Effector memory CD8-positive, alpha-beta T cell (primary cell): ENCODE measurements around the gene PALB2.
"Not testable (repeated sequence)": the region's sequence is repeated elsewhere in the genome, so short reads cannot be mapped to it uniquely, and the experiment has no call there.

ENCODE experiments used
- ATAC-seq: fragments of 150-1000 bp; cut with Tn5 transposase; replicated peaks from 2 replicates; pipeline ENCODE4 v1.10.0; 2021; ENCODE audit warnings: mild to moderate bottlenecking, moderate library complexity
- DNase-seq, 3 experiments: peaks; one replicate each; pipeline ENCODE4 v3.0.0; 2021
- H3K27ac Mint-ChIP-seq, 2 donors: one replicate each; pipeline ENCODE4 v1.8.0; 2022; ENCODE audit warnings: mild to moderate bottlenecking in 2 of 2, mixed read lengths in 2 of 2, moderate library complexity in 2 of 2
- H3K27me3 Mint-ChIP-seq, 2 donors: one replicate each; pipeline ENCODE4 v1.8.0; 2022; ENCODE audit warnings: mixed read lengths in 2 of 2
- H3K36me3 Mint-ChIP-seq: one replicate; pipeline ENCODE4 v1.8.0; 2022; ENCODE audit warnings: mild to moderate bottlenecking, moderate library complexity, mixed read lengths; ENCODE audit not compliant: insufficient read depth
- H3K4me1 Mint-ChIP-seq, 2 donors: one replicate each; pipeline ENCODE4 v1.8.0; 2022; ENCODE audit warnings: low read depth in 2 of 2, mixed read lengths in 2 of 2
- H3K4me3 Mint-ChIP-seq, 2 donors: one replicate each; pipeline ENCODE4 v1.8.0; 2022; ENCODE audit warnings: mild to moderate bottlenecking in 2 of 2, mixed read lengths in 2 of 2, moderate library complexity in 2 of 2
- H3K9me3 Mint-ChIP-seq, 2 donors: one replicate each; pipeline ENCODE4 v1.8.0; 2022; ENCODE audit warnings: mixed read lengths in 2 of 2

Gene PALB2

GRCh38 chr16:23624092-23624491 lies 17.0 kb downstream of the PALB2 start:
- Mint-ChIP-seq H3K27ac (no peak overlapping the region), H3K4me1 (no peaks in the 10 kb centered on the region), H3K4me3 (no peak overlapping the region), H3K9me3 (no peaks in the 10 kb centered on the region), H3K27me3 (no peaks in the 10 kb centered on the region), H3K36me3 (peaks cover 76% of the 10 kb centered on the region)
- no peak for DNase-seq
- ATAC-seq, result no peak

DNA sequence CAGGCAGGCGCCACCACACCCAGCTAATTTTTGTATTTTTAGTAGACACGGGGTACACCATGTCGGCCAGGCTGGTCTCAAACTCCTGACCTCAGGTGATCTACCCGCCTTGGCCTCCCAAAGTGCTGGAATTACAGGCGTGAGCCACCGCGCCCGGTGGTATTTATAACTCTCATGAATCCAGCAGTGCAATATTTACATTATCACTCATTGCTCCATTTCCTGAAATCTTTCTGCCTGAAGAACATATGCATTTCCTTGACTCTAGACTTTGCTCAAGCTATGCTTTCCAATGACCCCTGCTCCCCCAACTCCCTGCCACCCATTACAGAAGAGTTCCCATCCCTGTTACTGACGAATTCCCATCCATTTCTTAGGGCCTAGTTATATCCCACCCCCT lies 25.3 kb downstream of the PALB2 start:
- Mint-ChIP-seq H3K9me3 (no peaks in the 10 kb centered on the region), H3K4me1 (no peaks in the 10 kb centered on the region), H3K4me3 (no peak overlapping the region), H3K36me3 (peaks cover 23% of the 10 kb centered on the region), H3K27me3 (no peaks in the 10 kb centered on the region), H3K27ac (peak overlapping the region in 1 of 2 donors; percentile 30)
- ATAC-seq (no peak), DNase-seq (no peak)

DNA sequence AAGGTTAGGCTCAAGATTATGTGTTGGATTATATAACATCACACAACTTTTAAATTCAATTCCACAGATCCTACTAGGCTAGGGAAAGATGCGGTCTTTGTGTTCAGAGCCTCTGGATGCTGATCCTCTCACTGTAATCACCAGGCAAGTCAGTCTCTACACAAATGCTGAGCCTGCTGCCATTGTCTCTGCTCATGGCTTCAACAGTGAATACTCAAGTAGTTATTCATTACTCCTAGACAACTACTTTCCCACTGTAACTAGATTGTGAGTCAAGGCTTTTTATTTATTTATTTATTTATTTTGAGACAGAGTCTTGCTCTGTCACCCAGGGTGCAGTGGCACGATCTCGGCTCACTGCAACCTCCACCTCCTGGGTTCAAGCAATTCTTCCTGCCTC lies 29.2 kb downstream of the PALB2 start:
- Mint-ChIP-seq H3K27ac (no peak overlapping the region), H3K4me1 (no peaks in the 10 kb centered on the region), H3K4me3 (no peak overlapping the region), H3K27me3 (no peaks in the 10 kb centered on the region), H3K36me3 (peaks cover 10% of the 10 kb centered on the region), H3K9me3 (no peaks in the 10 kb centered on the region)
- ATAC-seq (no peak), DNase-seq (no peak)

DNA sequence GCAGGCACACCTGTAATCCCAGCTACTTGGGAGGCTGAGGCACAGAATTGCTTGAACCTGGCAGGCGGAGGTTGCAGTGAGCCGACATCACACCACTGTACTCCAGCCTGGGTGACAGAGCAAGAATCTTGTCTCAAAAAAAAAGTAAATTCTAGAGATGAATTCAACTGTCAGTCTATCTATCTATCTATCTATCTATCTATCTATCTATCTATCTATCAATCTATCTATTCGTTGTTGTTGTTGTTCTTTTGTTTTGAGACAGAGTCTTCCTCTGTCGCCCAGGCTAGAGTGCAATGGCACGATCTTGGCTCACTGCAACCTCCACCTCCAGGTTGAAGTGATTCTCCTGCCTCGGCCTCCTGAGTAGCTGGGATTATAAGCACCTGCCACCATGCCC lies 30.2 kb downstream of the PALB2 start:
- not testable (repeated sequence) for H3K36me3 Mint-ChIP-seq, H3K4me3 Mint-ChIP-seq, ATAC-seq, H3K4me1 Mint-ChIP-seq, H3K9me3 Mint-ChIP-seq, DNase-seq, H3K27me3 Mint-ChIP-seq, H3K27ac Mint-ChIP-seq

GRCh38 chr16:23609929-23610328 lies 31.2 kb downstream of the PALB2 start:
- Mint-ChIP-seq H3K4me1 (no peaks in the 10 kb centered on the region), H3K27me3 (no peaks in the 10 kb centered on the region), H3K9me3 (no peaks in the 10 kb centered on the region), H3K36me3 (peaks cover 4% of the 10 kb centered on the region), H3K4me3 (no peak overlapping the region), H3K27ac (no peak overlapping the region)
- ATAC-seq (no peak), DNase-seq (no peak)

GRCh38 chr16:23608194-23608593 lies 32.9 kb downstream of the PALB2 start:
- peaks cover 8% of the 10 kb centered on the region for H3K36me3 Mint-ChIP-seq
- H3K9me3 Mint-ChIP-seq, result no peaks in the 10 kb centered on the region
- no peak overlapping the region for H3K4me3 Mint-ChIP-seq
- no peak overlapping the region for H3K27ac Mint-ChIP-seq
- H3K27me3 Mint-ChIP-seq, result no peaks in the 10 kb centered on the region
- ATAC-seq (no peak), DNase-seq (no peak)
- H3K4me1 Mint-ChIP-seq, result no peaks in the 10 kb centered on the region

- Mint-ChIP-seq H3K9me3 (no peaks in the 10 kb centered on the region), H3K27ac (no peak overlapping the region), H3K36me3 (peaks cover 8% of the 10 kb centered on the region), H3K27me3 (no peaks in the 10 kb centered on the region), H3K4me1 (no peaks in the 10 kb centered on the region), H3K4me3 (no peak overlapping the region)
- ATAC-seq (no peak), DNase-seq (no peak)
These were observed 33.4 kb downstream of the PALB2 start for GRCh38 chr16:23607726-23608125.

GRCh38 chr16:23597003-23597756 lies 43.9 kb downstream of the PALB2 start:
- Mint-ChIP-seq H3K27ac (no peak overlapping the region), H3K36me3 (peaks cover 15% of the 10 kb centered on the region), H3K4me1 (peaks cover 5 to 24% of the 10 kb centered on the region in 2 donors), H3K27me3 (no peaks in the 10 kb centered on the region), H3K9me3 (no peaks in the 10 kb centered on the region), H3K4me3 (peak overlapping the region; percentile 40 to 83)
- DNase-seq (peak in 1 of 3 experiments; percentile 7), ATAC-seq (no peak)

DNA sequence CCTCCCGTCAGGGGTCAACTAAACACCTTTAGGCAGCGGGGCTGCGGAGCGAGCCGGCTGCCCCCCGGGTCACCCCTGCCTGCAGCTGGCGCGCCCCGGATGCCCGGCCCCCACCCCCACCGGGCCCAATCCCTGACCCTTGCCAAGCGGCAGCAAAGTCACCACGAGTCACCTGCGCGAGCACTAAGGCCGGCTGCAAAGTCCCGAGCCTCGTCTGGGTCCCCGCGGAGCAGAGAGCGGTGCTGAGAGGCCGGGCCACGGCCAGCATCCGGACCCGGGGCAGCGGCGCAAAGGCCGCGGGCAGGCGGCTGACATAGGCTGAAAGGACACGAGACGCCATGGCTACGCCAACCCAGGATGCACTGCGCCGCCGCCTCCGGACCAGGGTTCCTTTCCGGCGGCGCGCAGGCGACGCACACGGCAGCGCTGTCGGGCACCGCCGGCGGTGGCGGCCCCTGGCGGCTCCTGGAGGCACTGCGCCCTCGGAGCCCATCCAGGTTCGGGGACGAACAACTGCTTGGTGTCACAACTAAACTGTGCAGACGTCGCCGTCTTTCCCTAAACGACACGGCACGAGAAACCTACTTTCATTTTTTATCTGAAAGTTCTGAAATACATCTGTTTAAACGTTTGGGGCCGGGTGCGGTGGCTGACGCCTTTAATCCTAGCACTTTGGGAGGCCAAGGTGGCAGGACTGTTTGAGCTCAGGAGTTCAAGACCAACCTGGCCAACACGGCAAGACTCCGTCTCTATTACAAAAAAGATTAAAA lies 45.0 kb downstream of the PALB2 start, which contains the start of gene NDUFAB1:
Gene NDUFAB1, minus strand, starts transcription at position 366 of the 770 bp plus-strand sequence. Its CDS starts 26 bp downstream, at position 340.
- peaks cover 14% of the 10 kb centered on the region for H3K36me3 Mint-ChIP-seq
- peak within 1 kb of the TSS; percentile 58 to 81 for H3K27ac Mint-ChIP-seq
- DNase-seq (peak; percentile 86 to 93 (median 92)), ATAC-seq (peak; percentile 98)
- H3K4me1 Mint-ChIP-seq, result peaks cover 14 to 31% of the 10 kb centered on the region in 2 donors
- H3K27me3 Mint-ChIP-seq, result no peaks in the 10 kb centered on the region
- H3K9me3 Mint-ChIP-seq, result no peaks in the 10 kb centered on the region
- peak within 1 kb of the TSS; percentile 82 to 83 for H3K4me3 Mint-ChIP-seq

DNA sequence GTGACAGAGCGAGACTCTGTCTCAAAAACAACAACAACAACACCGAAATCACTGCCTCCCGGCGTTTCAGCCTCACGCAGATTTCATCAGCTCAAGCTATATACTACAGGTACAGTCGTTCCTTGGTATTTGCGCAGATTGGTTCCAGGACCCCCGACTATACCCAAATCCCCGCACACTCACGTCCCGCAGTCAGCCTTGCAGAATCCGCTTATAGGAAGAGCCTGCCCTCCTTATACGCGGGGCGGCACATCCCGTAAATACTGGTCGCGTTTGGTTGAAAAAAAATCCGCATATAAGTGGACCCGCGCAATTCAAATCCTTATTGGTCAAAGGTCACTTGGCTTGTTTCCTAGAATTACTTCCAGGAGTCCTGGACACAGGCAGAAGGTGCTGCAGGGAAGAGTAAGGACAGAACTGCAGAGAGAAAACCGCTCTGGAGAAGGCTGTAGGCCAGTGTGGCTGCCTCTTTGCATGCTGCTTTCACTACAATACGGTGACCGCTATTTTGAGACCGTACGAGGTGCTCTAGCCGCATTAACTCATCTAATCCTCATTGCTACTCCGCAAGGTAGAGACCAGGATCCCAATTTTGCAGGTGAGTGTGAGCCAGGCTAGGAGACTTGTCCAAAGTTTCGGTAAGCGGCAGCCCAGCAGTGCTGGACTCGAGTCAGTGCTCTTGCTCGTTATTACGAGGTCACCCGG lies 45.7 kb downstream of the PALB2 start:
- peak in 1 of 3 experiments; percentile 1 for DNase-seq
- ATAC-seq, result peak; percentile 1
- Mint-ChIP-seq H3K9me3 (no peaks in the 10 kb centered on the region), H3K27me3 (no peaks in the 10 kb centered on the region), H3K4me3 (peak overlapping the region; percentile 82 to 83), H3K36me3 (peaks cover 14% of the 10 kb centered on the region), H3K4me1 (peaks cover 14 to 31% of the 10 kb centered on the region in 2 donors), H3K27ac (peak overlapping the region; percentile 58 to 81)

DNA sequence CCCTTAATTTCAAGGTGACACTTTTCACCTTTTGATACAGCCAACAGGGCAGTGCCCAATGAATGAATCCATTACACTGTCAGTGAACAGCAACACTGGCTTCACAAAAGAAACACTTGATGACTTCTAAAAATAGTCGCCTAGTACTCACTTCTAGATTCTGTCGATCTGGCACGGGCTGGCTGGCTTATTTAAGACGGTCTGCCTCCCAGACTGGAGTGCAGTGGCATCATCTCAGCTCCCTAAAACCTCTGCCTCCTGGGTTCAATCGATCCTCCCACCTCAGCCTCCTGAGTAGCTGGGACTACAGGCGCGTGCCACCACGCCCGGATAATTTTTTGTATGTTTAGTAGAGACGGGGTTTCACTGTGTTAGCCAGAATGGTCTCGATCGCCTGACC lies 46.9 kb downstream of the PALB2 start:
- H3K4me1 Mint-ChIP-seq, result peaks cover 14 to 31% of the 10 kb centered on the region in 2 donors
- no peaks in the 10 kb centered on the region for H3K27me3 Mint-ChIP-seq
- no peak overlapping the region for H3K27ac Mint-ChIP-seq
- DNase-seq (no peak), ATAC-seq (no peak)
- H3K36me3 Mint-ChIP-seq, result peaks cover 19% of the 10 kb centered on the region
- no peak overlapping the region for H3K4me3 Mint-ChIP-seq
- no peaks in the 10 kb centered on the region for H3K9me3 Mint-ChIP-seq

DNA sequence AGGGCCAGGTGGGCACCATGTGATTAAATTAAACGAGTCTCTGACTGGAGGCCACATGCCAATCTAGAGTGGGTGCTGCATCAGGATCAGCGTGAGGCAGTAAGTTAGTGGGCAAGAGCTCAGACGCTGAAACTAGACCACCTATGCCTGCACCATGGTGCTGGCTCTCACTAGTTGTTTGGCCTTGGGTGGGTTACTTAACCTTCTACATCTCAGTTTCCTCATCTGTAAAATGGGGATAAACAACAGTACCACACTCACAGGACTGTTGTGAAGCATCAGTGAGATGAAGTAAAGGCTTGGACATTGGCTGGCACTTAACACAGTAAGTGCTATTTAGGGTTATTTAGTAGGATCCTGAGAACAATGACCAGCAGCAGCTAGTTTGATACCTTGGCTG lies 50.9 kb downstream of the PALB2 start:
- Mint-ChIP-seq H3K4me1 (peaks cover 10 to 21% of the 10 kb centered on the region in 2 donors), H3K9me3 (no peaks in the 10 kb centered on the region), H3K27ac (peak overlapping the region in 1 of 2 donors; percentile 26), H3K4me3 (no peak overlapping the region), H3K27me3 (no peaks in the 10 kb centered on the region), H3K36me3 (peaks cover 44% of the 10 kb centered on the region)
- DNase-seq, result no peak
- ATAC-seq, result no peak

- Mint-ChIP-seq H3K27me3 (no peaks in the 10 kb centered on the region), H3K27ac (no peak overlapping the region), H3K36me3 (peaks cover 54% of the 10 kb centered on the region), H3K4me3 (no peak overlapping the region), H3K4me1 (peaks cover 10 to 12% of the 10 kb centered on the region in 2 donors), H3K9me3 (no peaks in the 10 kb centered on the region)
- no peak for ATAC-seq
- DNase-seq, result no peak
These were observed 53.4 kb downstream of the PALB2 start for GRCh38 chr16:23587726-23588125.
